HL-60 (cell line): ENCODE results near the gene MAP3K13.

Source experiments
- POLR2AphosphoS5 ChIP-seq: IDR thresholded peaks from 2 replicates; pipeline ENCODE4 v1.6.1; 2012; ENCODE audit warnings: low read depth
- REST ChIP-seq: IDR thresholded peaks from 2 replicates; pipeline ENCODE4 v1.6.1; 2012; ENCODE audit warnings: low read depth; ENCODE audit not compliant: insufficient replicate concordance
- TF ChIP-seq, protein P1 (sequence below): IDR thresholded peaks from one replicate; pipeline ENCODE4 v1.5.1; 2011; ENCODE audit warnings: low read length, control low read depth, inconsistent platforms; ENCODE audit not compliant: insufficient read depth

DNA sequence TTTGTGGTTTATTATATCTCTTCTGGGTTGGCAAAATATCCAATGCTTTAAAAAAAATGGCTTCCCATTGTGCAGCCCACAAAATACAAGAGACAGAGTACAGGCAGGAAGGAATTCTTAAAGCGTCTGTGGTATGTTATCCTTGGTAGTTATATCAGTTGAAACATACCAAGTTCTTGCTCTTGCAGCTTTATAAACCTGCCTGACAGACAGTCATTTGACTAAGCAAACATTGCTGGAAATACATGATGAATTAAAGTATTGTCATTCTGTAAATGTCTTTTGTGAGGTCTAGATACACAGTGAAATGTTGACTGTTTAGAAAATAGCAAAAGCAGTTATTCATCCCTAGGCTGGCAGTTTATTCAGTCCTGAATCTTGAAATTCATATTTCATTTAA, 44.8 kb upstream of the MAP3K13 start:
- TF ChIP-seq, protein P1, sequence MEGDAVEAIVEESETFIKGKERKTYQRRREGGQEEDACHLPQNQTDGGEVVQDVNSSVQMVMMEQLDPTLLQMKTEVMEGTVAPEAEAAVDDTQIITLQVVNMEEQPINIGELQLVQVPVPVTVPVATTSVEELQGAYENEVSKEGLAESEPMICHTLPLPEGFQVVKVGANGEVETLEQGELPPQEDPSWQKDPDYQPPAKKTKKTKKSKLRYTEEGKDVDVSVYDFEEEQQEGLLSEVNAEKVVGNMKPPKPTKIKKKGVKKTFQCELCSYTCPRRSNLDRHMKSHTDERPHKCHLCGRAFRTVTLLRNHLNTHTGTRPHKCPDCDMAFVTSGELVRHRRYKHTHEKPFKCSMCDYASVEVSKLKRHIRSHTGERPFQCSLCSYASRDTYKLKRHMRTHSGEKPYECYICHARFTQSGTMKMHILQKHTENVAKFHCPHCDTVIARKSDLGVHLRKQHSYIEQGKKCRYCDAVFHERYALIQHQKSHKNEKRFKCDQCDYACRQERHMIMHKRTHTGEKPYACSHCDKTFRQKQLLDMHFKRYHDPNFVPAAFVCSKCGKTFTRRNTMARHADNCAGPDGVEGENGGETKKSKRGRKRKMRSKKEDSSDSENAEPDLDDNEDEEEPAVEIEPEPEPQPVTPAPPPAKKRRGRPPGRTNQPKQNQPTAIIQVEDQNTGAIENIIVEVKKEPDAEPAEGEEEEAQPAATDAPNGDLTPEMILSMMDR = no peak
- no peak for TF ChIP-seq REST
- no peak for TF ChIP-seq POLR2AphosphoS5
